HepG2 (cell line): ENCODE measurements around the gene GPD1. TPM values are rescaled to one million over a fixed set of nuclear protein-coding genes. Genes with fewer than 3 reads are reported as not detected.
A peak's percentile ranks its signal among the peaks of the same experiment; 100 is the strongest.

Experiments
- ATAC-seq: fragments of 200-7000 bp; cut with Tn5 transposase; 3 replicates; pipeline ENCODE4 v1.9.1; 2020; ENCODE audit warnings: mild to moderate bottlenecking, moderate library complexity
- BruUV-seq: library from RNA; stranded (reverse); fragments of 400-500 nt; replicated peaks from 2 replicates; lab custom pipeline; 2021; lab: Mats Ljungman, UMichigan
- CTCF ChIA-PET: fragments of 300-600 bp; formaldehyde crosslinking; extraction: SDS; loops from one replicate; lab custom pipeline; 2021; ENCODE audit warnings: low total read pairs, inconsistent platforms, low intra/inter-chr PET ratio; lab: Yijun Ruan, JAX
- POLR2A ChIA-PET: fragments of 350-600 bp; sonication (Branson Sonifier 250); formaldehyde crosslinking; loops from one replicate; lab custom pipeline; 2020; ENCODE audit warnings: antibody characterized with exemption, inconsistent platforms; lab: Yijun Ruan, JAX
- DNase-seq: peaks from one replicate; pipeline ENCODE4 v3.0.0-alpha.2; 2015; ENCODE audit warnings: low spot score
- FAIRE-seq: peaks from 3 replicates; lab custom pipeline; 2011; peaks lifted over from hg19 to GRCh38; lab: Jason Lieb, UNC
- H2AFZ ChIP-seq: one replicate; pipeline ENCODE4 v1.6.1; 2011; ENCODE audit warnings: low read length, inconsistent platforms
- H3K27ac ChIP-seq: fragments of 300-600 bp; 3 replicates; pipeline ENCODE4 v1.8.0; 2011; ENCODE audit warnings: mixed run types, mild to moderate bottlenecking, mixed read lengths, low read length, inconsistent platforms; ENCODE audit not compliant: insufficient read depth; ENCODE audit errors: extremely low read length
- H3K27me3 ChIP-seq, 2 experiments: fragments of 200-600 bp in 1 of 2; 2 replicates in 1 of 2; 3 replicates in 1 of 2; pipeline versions ENCODE4 v1.6.0 to v1.8.0; 2011; ENCODE audit warnings: low read length in 2 of 2, mild to moderate bottlenecking in 2 of 2, moderate library complexity in 2 of 2, inconsistent platforms in 1 of 2; ENCODE audit not compliant: insufficient read depth in 2 of 2, control insufficient read depth in 1 of 2
- H3K36me3 ChIP-seq, 2 experiments: fragments of 200-600 bp in 1 of 2; replicated peaks in 1 of 2; 2 replicates in 1 of 2; 3 replicates in 1 of 2; pipeline versions ENCODE4 v1.5.1 to v1.8.0; 2011; ENCODE audit warnings: low read length in 2 of 2, inconsistent platforms in 1 of 2; ENCODE audit not compliant: insufficient read depth in 2 of 2, control insufficient read depth in 1 of 2
- H3K4me1 ChIP-seq: 2 replicates; pipeline ENCODE4 v1.5.1; 2012; ENCODE audit warnings: low read length, inconsistent platforms; ENCODE audit not compliant: insufficient read depth
- H3K4me2 ChIP-seq: 2 replicates; pipeline ENCODE4 v1.6.0; 2011; ENCODE audit warnings: low read depth, low read length, inconsistent platforms
- H3K4me3 ChIP-seq, 3 experiments: fragments of 200-600 bp in 1 of 3; sonication (generic), shearing (Covaris generic) in 1 of 3; replicated peaks in 1 of 3; 2 replicates each; pipeline ENCODE4 v1.5.1; 2011 to 2016; ENCODE audit warnings: low read length in 3 of 3, inconsistent platforms in 2 of 3, low read depth in 2 of 3, mild to moderate bottlenecking in 2 of 3, control low read depth in 1 of 3, mixed read lengths in 1 of 3; ENCODE audit not compliant: insufficient read depth in 1 of 3
- H3K79me2 ChIP-seq: one replicate; pipeline ENCODE4 v1.6.1; 2011; ENCODE audit warnings: low read length, inconsistent platforms; ENCODE audit not compliant: insufficient read depth
- H3K9ac ChIP-seq: 2 replicates; pipeline ENCODE4 v1.6.0; 2011; ENCODE audit warnings: mild to moderate bottlenecking, low read depth, low read length, inconsistent platforms; ENCODE audit not compliant: insufficient read depth
- H3K9me3 ChIP-seq: 2 replicates; pipeline ENCODE4 v1.5.1; 2012; ENCODE audit warnings: mild to moderate bottlenecking, low read length
- H4K20me1 ChIP-seq: 2 replicates; pipeline ENCODE4 v1.6.0; 2011; ENCODE audit warnings: inconsistent platforms, mild to moderate bottlenecking, low read length, moderate library complexity; ENCODE audit not compliant: insufficient read depth
- ATF2 ChIP-seq: sonication (generic); formaldehyde crosslinking; IDR thresholded peaks from 2 replicates; pipeline ENCODE4 v1.4.0; 2020; ENCODE audit warnings: missing genetic modification reagents
- GATAD2A ChIP-seq: IDR thresholded peaks from 2 replicates; pipeline ENCODE4 v1.6.1; 2016
- NR2C2 ChIP-seq: sonication (generic); formaldehyde crosslinking; IDR thresholded peaks from 2 replicates; pipeline ENCODE4 v1.4.0; 2020; ENCODE audit warnings: missing genetic modification reagents, mild to moderate bottlenecking, moderate library complexity, borderline replicate concordance
- PITX1 ChIP-seq: sonication (generic); formaldehyde crosslinking; IDR thresholded peaks from 2 replicates; pipeline ENCODE4 v1.5.1; 2020; ENCODE audit warnings: mild to moderate bottlenecking, missing genetic modification reagents
- PPARG ChIP-seq: conservative IDR thresholded peaks from 2 replicates; pipeline ENCODE4 v1.6.1; 2016; ENCODE audit warnings: missing biosample characterization, missing genetic modification reagents
- SIX1 ChIP-seq: sonication (generic); formaldehyde crosslinking; IDR thresholded peaks from 2 replicates; pipeline ENCODE4 v1.4.0; 2020; ENCODE audit warnings: missing genetic modification reagents, borderline replicate concordance
- STAT6 ChIP-seq: sonication (generic); formaldehyde crosslinking; IDR thresholded peaks from 2 replicates; pipeline ENCODE4 v1.4.0; 2020; ENCODE audit warnings: missing genetic modification reagents, mild to moderate bottlenecking, borderline replicate concordance
- USF2 ChIP-seq, 2 experiments: sonication (generic) in 1 of 2; formaldehyde crosslinking in 1 of 2; IDR thresholded peaks; 2 replicates each; pipeline versions ENCODE4 v1.5.1 to v1.6.1; 2011 to 2020; ENCODE audit warnings: borderline replicate concordance in 1 of 2, low read depth in 1 of 2, low read length in 1 of 2, mild to moderate bottlenecking in 1 of 2, missing genetic modification reagents in 1 of 2, moderate library complexity in 1 of 2
- ZMYM4 ChIP-seq: sonication (generic); formaldehyde crosslinking; IDR thresholded peaks from 2 replicates; pipeline ENCODE4 v1.8.1; 2023; ENCODE audit warnings: mild to moderate bottlenecking, missing genetic modification reagents
- ZNF224 ChIP-seq: sonication (generic); formaldehyde crosslinking; IDR thresholded peaks from 2 replicates; pipeline ENCODE4 v1.5.0; 2020; ENCODE audit warnings: mild to moderate bottlenecking, missing genetic modification reagents
- ZNF235 ChIP-seq: sonication (generic); formaldehyde crosslinking; IDR thresholded peaks from 2 replicates; pipeline ENCODE4 v1.8.1; 2023; ENCODE audit warnings: mild to moderate bottlenecking, missing genetic modification reagents, borderline replicate concordance
- ZNF558 ChIP-seq: sonication (generic); formaldehyde crosslinking; IDR thresholded peaks from 2 replicates; pipeline ENCODE4 v1.9.0; 2022; ENCODE audit warnings: mild to moderate bottlenecking, missing genetic modification reagents, borderline replicate concordance
- ZNF605 ChIP-seq: sonication (generic); formaldehyde crosslinking; IDR thresholded peaks from 2 replicates; pipeline ENCODE4 v1.8.0; 2022; ENCODE audit warnings: mild to moderate bottlenecking, missing genetic modification reagents
- ZNF766 ChIP-seq: sonication (generic); formaldehyde crosslinking; IDR thresholded peaks from 2 replicates; pipeline ENCODE4 v1.5.0; 2020; ENCODE audit warnings: missing genetic modification reagents, borderline replicate concordance
- ZNF768 ChIP-seq: sonication (generic); formaldehyde crosslinking; IDR thresholded peaks from 2 replicates; pipeline ENCODE4 v1.4.0; 2020; ENCODE audit warnings: missing genetic modification reagents
- ZNF879 ChIP-seq: sonication (generic); formaldehyde crosslinking; IDR thresholded peaks from 2 replicates; pipeline ENCODE4 v1.8.1; 2023; ENCODE audit warnings: missing genetic modification reagents
- WGBS: methylation state at CpG from one replicate; pipeline ENCODE4 v1.1.6; 2017; ENCODE audit warnings: low lambda C conversion rate; 5-methylcytosine and 5-hydroxymethylcytosine counted together
- in situ Hi-C: cut with HindIII; loops from 2 replicates; pipeline ENCODE4 v1.10.0; 2017; ENCODE audit warnings: low pct_unique_long_range_greater_than_20kb; ENCODE audit not compliant: extremely low pct_ligation_motif_present
- intact Hi-C: fragments of 100-400 bp; cut with micrococcal nuclease; formaldehyde crosslinking; loops from one replicate; pipeline ENCODE4 v1.10.0; 2022; ENCODE audit not compliant: unreplicated experiment
- polyA plus RNA-seq, 8 experiments: library from polyadenylated mRNA; depleted of rRNA in 3 of 8; stranded (reverse) in 7 of 8; unstranded in 1 of 8; fragments of >200 nt; fragmentation: Illumina TruSeq in 4 of 8; extraction: Trizol in 4 of 8; gene quantifications; 2 replicates each; pipeline versions ENCODE4 v1.2.1 to v1.2.3, GENCODE V29; 2011 to 2016; ENCODE audit warnings: low read depth in 4 of 8, missing spikeins in 1 of 8, mixed read lengths in 1 of 8; ENCODE audit not compliant: insufficient read depth in 1 of 8
- total RNA-seq, 5 experiments: library from RNA; depleted of rRNA; stranded (reverse); fragments of >200 nt; fragmentation: Illumina TruSeq; extraction: Trizol; gene quantifications; 2 replicates each; pipeline ENCODE4 v1.2.3, GENCODE V29; 2016; ENCODE audit warnings: low read depth in 1 of 5

Gene GPD1
- total and polyA plus RNA-seq, 2 of the 13 experiments (the other 11 are each of a cell fraction or from before 2014, with no cell fraction given): 3.7 to 30.6 TPM

GRCh38 chr12:50102646-50103309 lies 1.0 kb upstream of the GPD1 start (continued):
- TF ChIP-seq ATF2 (peak; percentile 50; the same call in 1 of the 2 replicates), PITX1 (CRISPR knock-in tag) (peak; percentile 15; the same call in 1 of the 2 replicates), STAT6 (CRISPR knock-in tag) (no peak), GATAD2A (CRISPR knock-in tag) (peak; percentile 52; the same call in 1 of the 2 replicates), ZNF768 (CRISPR knock-in tag) (peak; percentile 33; the same call in 1 of the 2 replicates), NR2C2 (CRISPR knock-in tag) (peak; percentile 18; the same call in 1 of the 2 replicates)

GRCh38 chr12:50103351-50103750 lies 457 bp upstream of the GPD1 start:
- in situ Hi-C loops (no loop called here), intact Hi-C loops (no loop called here)
- Histone ChIP-seq H4K20me1 (no peaks in the 10 kb centered on the region), H2AFZ (no peak overlapping the region), H3K4me3 (peak overlapping the region in 2 of 3 experiments; percentile 58 to 75; a peak in 3 of 6 replicates), H3K9ac (peak overlapping the region; percentile 72), H3K27me3 (no peaks in the 10 kb centered on the region), H3K9me3 (no peaks in the 10 kb centered on the region), H3K4me2 (peak overlapping the region; percentile 96), H3K79me2 (no peaks in the 10 kb centered on the region), H3K27ac (peak overlapping the region; percentile 73), H3K36me3 (peaks cover 5 to 22% of the 10 kb centered on the region in 2 experiments), H3K4me1 (peaks cover 63% of the 10 kb centered on the region)
- DNase-seq: no peak
- no TSS peak for BruUV-seq
- CTCF ChIA-PET: no interaction called here
- no peak for FAIRE-seq
- TF ChIP-seq PPARG (CRISPR knock-in tag): no peak
- TF ChIP-seq ZNF235 (CRISPR knock-in tag): no peak
- peak; percentile 3; the same call in 1 of the 2 replicates for TF ChIP-seq ZNF605 (CRISPR knock-in tag)
- no peak for TF ChIP-seq ZNF558 (CRISPR knock-in tag)
- TF ChIP-seq USF2 (IDR thresholded peaks at IDR 0.05; ENCODE audit: low read depth, low read length): no peak
- TF ChIP-seq USF2 (CRISPR knock-in tag; IDR thresholded peaks at IDR 0.05; ENCODE audit: borderline replicate concordance): 0 out of 2 replicates have a peak, but pooled peaks have one; percentile 27
- no peak for TF ChIP-seq SIX1
- 0 out of 2 replicates have a peak, but pooled peaks have one; percentile 25 for TF ChIP-seq ZNF224 (CRISPR knock-in tag)
- 0 out of 2 replicates have a peak, but pooled peaks have one; percentile 6 for TF ChIP-seq ZNF879 (CRISPR knock-in tag)
- TF ChIP-seq ZMYM4 (CRISPR knock-in tag): no peak
- 0 out of 2 replicates have a peak, but pooled peaks have one; percentile 30 for TF ChIP-seq ZNF766 (CRISPR knock-in tag)
- ATAC-seq: no peak; the same call in 2 of the 3 replicates
- POLR2A ChIA-PET: interaction anchor here (0.8 to 4.6 kb wide), 10 partner anchors 9 to 298 kb away, joined by 3 to 93 read pairs (median 5); partner anchors contain the start of genes CERS5, COX14, LARP4 and SMARCD1
- WGBS: 100% methylated on average over 2 of the region's 2 CpGs
